GM11168 (cell line): ENCODE measurements around the gene NOL4L.

ENCODE experiments used
- in situ Hi-C: fragments of 300-500 bp; cut with MboI; formaldehyde crosslinking; loops from one replicate; pipeline ENCODE4 v1.12.0; 2022; ENCODE audit warnings: low sequenced_read_pairs; ENCODE audit not compliant: unreplicated experiment

The NOL4L gene

DNA sequence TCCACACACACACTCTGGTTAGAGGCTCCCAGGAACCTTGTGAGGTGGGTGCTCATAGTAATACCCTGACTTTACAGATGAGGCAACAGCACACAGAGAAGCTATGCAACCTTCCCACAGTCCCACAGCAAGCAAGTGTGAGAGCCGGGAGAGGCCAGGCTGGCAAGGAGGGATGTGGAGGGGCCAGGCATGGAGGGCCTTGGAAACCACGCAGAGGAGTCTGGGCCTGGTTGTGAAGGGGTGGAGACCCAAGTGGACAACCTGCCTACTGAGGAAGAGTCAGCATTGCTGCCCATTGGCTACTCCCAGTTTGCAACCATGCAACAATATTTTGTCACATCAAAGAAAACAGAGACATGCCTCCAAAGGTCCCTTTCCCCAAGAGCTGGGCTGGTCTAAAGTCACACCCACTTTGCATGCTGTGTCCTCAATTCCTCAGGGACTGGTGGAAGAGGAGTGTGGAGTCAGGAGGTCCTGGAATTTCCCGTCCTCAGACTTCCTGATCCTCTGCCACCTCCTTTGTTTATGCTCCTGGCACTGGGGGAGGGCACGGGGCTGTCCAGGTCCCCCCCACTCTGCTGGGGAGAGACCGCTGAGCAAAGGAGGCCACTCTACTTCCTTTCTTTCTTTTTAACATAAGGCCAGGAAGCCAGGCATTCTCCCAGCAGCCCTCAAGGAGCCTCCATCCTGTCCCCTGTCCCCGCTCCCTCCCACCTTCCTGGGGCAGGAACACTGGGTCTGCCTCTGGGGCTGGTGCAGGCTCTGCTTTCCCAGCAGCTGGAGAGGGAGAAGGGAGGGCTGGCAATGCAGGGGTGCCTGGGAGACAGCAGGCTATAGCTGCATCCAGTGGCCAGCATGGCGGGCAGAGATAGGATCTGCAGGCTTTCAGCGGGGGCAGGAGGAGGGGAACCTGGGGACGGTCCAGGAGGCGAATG, 68.3 kb downstream of the NOL4L start:
- in situ Hi-C loops, result no loop called here

DNA sequence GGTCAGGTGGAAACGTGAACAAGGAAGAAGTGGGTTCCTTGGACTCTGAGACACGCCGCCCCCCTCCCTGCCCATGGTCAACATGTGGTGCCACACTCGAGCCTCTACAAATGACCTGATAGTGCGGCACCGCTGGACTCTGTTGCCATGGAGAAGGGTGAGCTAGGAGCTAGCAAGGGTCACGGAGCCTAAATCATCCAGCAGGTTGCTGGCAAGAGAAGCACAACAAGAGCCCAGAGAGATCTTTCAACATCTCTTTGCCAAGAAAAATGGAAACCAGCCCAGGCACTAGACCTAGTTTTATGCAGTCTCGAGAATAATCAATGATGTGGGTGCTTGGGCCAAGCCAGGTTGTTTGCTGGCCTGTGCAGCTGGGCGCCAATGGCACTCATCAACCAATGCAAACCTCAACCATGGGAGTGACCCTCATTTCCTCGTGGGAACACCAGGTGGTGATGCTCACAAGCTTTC, 69.5 kb downstream of the NOL4L start:
- in situ Hi-C loops, result no loop called here

DNA sequence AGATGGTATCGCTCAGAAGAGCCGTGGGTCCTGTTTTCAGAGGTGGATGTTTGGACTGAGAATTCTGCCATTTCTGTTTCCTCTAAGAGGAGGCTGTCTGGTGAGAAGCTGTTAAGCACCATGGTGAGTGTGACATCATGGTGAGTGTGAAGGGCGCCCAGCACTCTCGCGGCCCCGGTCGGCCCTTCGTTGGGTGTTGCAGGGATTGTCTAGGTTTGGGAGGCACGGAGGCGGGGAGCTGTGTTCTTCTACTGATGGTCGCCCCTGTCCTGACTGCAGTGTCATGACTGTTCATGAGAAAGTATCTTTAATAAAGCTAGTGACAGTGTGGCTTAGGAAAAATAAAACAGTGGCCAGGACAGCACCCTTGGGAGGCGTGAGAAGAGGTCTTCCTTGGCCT, 70.4 kb downstream of the NOL4L start:
- in situ Hi-C loops, result no loop called here

DNA sequence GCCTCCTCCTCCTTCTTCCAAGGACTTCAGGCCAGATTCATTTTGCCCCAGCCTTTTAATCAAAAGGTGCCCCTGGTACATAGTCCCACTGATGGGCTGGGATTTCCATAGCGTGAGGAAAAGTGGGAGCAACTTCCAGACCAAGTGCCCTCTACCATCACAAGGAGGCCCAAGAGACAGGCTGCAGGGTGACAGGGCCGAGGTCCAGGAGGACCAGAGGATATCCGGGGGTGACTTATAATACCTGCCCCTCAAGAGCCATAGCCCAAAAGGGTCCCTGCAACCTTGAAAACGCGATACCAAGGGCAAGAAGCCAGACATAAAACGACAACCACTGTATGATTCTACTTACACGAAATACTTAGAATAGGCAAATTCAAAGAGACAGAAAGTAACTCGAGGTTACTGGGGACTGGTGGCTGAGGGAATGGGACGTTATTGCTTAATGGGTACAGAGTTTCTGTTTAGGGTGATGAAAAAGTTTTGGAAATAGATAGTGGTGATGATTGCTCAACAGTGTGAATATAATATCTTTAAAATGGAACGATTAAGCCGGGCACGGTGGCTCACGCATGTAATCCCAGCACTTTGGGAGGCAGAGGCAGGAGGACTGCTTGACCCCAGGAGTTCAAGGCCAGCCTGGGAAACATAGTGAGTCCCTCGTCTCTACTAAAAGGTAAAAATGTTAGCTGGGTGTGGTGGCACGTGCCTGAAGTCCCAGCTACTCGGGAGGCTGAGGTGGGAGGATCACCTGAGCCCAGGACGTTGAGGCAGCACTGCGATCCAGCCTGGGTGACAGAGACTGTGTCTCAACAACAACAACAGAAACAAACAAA, 71.9 kb downstream of the NOL4L start:
- in situ Hi-C loops, result no loop called here

- in situ Hi-C loops, result no loop called here
These were observed 73.1 kb downstream of the NOL4L start for GRCh38 chr20:32512047-32512385.

- in situ Hi-C loops, result no loop called here
These were observed 73.6 kb downstream of the NOL4L start for GRCh38 chr20:32511358-32512046.

DNA sequence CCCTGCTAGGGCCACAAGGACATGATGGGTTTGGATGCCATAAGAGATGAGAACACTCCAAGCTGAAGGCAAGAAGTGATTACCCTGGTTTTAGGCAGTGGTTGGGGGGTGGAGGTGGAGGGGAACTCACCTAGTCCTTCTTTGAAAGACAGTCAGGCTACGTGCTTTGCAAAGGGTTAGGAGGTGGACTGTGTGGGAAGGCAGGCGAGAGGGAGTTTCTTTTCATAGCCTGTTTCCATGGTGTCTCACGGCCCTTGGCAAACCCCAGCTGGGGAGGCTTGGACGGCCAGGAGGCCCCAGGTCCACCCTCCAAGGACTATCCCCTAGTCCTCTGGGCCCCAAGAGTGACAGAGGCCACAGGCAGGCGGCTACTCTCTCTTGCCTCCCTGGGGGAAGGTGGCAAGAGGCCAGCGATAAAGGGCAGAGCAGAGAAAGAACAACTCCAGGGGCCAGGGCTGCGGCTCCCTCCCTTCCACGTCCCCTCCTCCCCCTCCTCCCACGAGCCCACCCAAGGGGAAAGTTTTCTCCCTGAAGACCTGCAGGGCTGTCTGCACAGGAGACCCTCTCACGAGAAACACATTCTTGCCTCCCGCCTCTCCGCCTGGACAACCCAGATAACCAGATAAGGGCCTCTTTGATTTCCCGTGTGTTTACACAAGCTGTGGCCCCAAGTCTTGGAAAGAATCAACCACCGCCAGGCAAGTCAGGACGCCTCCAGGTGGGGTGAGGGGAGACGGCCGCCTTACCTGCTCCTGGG, 74.4 kb downstream of the NOL4L start:
- in situ Hi-C loops, result no loop called here

- in situ Hi-C loops, result no loop called here
These were observed 75.0 kb downstream of the NOL4L start for GRCh38 chr20:32510120-32510600.

GRCh38 chr20:32509639-32510066, 75.5 kb downstream of the NOL4L start:
- in situ Hi-C loops, result no loop called here

- in situ Hi-C loops, result no loop called here
These were observed 76.4 kb downstream of the NOL4L start for GRCh38 chr20:32508775-32509119.

GRCh38 chr20:32507998-32508774, 76.9 kb downstream of the NOL4L start:
- in situ Hi-C loops, result no loop called here

DNA sequence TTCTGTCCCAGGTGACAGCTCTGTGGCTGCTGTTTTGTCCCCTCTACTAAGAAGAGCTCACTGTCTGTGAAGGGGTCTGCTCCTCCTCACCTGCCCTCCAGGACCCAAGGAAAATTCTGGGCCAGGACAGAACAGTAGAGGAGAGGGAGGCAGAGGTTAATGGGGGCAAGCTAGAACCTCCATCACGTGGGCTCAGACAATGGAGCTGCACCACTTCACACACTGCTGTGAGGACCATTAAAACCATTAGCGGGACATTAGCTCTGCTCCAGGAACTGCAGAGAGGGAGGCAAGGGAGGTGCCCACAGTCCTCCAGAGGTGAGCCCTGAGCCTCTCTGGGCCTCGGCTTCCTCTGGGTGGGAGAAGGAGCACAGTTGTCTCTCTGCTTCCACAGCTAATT, 78.4 kb downstream of the NOL4L start:
- in situ Hi-C loops, result no loop called here

- in situ Hi-C loops, result no loop called here
These were observed 79.2 kb downstream of the NOL4L start for GRCh38 chr20:32505723-32506473.

DNA sequence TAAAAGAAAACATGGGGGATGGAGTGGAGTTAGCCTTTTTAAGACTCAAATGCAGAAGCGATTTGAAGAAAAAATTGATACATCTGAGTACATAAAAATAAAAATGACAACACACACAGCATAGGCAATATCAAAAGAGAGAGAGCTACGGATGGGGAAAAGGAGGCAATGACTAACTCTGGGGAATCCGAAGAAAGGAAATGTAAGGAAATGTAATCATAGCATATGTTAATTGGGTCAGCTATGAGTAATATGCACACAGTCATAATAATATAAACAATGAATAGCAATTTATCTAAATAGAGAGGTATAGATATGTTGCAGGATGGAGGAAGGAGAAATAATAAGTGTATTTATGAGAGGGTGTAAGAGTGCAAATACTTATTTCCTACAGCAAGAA, 83.4 kb downstream of the NOL4L start:
- in situ Hi-C loops, result no loop called here

GRCh38 chr20:32497589-32498224, 87.4 kb downstream of the NOL4L start:
- in situ Hi-C loops, result no loop called here

DNA sequence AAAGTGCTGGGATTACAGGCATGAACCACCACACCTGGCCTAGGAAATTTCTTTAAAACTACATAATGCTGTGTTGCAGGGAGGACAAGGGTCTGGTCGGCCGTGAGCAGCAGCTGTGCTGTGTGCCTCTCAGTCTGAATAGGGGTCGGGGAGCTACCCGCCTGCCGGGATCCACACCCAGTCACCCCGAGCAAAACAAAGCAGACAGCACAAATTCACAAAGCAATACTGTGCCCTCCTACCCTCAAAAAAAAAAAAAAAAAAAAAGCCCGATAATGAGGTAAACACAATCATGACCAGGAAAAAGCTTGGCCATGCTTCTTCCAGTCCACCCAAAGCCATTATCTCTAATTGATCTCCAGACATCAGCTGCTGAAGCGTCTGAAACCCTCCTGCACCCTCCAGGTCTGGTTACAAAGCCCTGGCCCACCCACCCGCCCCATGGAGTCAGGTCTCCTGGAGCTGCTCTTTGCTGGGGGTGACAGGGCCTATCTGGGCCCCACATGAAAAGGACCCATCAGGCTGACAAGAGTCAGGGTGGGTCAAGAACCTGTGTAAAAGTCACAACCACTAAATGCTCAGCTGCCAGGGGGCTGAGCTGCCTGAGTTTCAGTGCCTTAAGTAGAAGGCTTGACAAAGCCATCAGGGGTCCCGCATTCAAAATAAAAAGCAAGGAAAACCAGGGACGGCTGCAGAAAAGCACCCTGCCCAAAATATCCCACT, 88.2 kb downstream of the NOL4L start:
- in situ Hi-C loops, result no loop called here

DNA sequence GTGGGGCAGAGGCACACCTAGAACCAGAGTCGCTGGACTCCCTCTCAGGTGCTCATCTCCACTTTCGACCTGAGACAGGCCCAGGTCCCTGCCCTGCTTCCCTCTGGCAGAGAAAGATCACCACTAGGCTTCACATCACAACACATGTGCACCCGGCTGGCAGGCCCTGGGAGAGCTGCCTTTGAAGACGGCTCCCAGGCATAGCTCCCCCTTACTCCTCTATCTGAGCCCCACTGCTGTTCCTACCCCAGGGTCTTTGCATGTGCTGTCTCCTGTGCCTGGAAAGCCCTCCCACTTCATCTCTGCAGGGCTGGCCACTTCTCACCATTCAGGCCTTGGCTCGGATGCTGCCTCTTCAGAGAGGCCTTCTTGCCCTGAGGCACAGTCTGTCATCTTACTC, 89.2 kb downstream of the NOL4L start:
- in situ Hi-C loops, result no loop called here
